NCI-H2196 (cell line): Measurements from ENCODE around the gene GRIN2C.

Experiments
- DNase-seq: peaks from one replicate; lab custom pipeline; 2025; ENCODE audit not compliant: unreplicated experiment; lab: John Stamatoyannopoulos, UW

Gene GRIN2C

GRCh38 chr17:74803388-74803930, 56.2 kb downstream of the GRIN2C start:
- no peak for DNase-seq

GRCh38 chr17:74801896-74802295, 57.8 kb downstream of the GRIN2C start:
- no peak for DNase-seq

DNA sequence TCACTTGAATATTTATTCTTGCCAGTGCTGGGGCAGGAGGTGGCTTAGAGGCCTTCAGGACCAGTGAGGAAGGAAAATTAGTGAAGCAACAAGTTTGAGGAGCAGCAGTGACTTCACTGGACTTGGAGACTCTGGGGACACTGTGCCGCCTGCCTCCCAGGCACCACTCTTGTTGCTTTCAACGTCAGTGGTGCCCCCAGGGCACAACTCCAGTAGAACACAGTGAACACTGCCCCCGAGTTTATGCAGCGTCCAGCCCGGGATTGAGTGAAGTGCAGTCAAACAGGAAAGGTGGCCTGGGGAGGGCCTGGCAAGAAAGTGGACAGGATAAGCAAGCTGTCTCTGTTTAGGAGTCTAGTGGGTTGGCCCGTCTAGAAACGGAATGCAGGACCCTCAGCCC, 59.2 kb downstream of the GRIN2C start:
- no peak for DNase-seq

DNA sequence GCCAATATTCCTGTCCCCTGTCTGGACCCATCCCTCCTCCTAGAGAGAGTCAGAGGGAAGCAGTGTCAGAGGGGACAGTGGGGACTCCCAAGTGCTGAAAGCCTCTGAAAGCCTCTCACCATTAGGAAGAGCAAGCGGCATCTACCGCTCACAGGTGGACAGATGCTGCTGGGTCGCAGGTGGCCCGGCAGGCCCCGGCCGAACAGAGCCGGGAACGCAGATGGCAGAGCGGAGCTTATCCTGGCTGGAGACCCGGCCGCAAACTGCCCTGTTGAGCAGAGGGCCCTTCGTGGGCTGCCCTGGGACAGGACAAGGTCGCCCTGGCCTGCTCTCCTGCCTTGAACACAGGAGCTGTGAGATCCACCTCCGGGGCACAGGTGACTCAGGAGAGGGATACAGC, 60.6 kb downstream of the GRIN2C start:
- no peak for DNase-seq

DNA sequence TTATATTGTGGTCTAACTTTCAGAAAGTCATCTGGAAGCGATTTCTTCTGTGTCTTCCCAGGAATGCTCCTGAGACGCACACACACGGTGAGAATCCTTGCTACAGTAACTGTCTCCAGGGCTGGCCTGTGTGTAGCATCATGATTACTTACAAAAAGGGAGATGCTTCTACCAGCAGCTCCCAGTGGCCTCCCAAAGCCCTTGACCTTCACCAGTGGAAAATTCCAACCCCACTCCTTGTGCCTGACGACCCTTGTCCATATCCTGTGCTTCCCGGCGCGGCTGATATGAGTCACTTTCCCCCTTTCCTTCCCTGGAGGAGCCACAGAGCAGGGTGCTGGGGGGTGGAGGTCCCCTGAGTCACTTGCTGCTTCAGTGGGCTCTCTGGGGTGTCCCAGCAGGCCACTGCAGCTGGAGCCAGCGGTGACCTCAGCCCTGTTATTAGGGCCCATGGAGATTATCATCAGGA, 61.4 kb downstream of the GRIN2C start:
- DNase-seq, result no peak

DNA sequence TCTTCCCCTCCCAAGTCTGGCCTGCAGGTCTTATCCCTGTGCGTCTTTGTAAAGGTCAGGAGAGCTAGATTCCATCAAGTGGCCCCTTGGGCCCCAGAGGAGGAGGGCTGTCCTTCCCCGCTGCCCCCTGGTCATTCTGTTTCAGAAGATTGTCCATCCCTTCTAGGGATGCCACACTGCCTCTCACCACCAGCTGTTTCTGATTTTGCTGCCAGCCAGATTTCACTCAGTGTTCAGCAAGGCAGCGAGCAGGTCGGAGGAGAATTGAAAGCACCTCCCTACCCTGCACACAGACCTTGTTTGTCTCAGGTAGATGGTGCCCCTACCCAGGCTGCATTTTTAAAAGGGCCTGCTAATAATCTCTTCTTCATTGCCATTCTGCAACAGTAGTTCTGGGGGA, 61.9 kb downstream of the GRIN2C start:
- DNase-seq, result no peak

DNA sequence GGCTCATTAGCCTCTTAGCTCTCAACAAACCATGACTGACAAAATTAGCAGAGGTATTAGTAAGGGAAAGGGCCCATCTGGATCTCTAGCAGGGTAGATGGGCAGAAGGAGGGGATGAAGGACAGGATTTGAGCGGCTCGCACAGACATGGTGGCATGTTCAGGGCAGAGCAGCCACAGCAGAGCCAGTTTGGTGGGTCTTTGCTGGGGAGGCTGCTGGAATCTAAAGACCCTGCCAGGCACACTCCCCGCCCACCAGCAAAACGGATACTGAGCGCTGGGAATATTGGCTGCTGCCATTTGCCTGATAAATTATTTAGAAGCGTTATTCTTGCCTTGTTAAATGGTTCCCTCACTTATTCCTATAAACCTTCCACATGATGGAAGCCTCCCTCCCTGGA, 62.8 kb downstream of the GRIN2C start:
- no peak for DNase-seq

DNA sequence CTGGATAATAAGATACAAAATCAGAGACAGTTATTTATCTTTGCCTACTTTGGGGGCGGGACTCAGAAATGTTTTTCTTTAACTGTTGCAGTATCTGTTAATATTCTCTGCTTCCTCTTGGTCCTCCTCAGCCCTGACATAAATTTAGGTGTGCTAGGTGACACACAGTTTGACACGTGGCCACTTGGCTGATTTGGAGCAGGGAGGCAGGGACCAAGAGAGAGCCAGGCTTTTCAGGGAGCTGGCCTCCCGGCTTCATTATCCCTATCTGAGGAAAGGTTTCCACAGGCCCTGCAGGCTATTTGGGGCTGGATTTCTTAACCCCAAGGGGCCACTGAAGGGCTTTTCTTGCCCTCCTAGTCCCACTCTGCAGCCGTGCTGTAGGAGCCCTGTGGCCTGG, 63.5 kb downstream of the GRIN2C start:
- DNase-seq, result no peak

DNA sequence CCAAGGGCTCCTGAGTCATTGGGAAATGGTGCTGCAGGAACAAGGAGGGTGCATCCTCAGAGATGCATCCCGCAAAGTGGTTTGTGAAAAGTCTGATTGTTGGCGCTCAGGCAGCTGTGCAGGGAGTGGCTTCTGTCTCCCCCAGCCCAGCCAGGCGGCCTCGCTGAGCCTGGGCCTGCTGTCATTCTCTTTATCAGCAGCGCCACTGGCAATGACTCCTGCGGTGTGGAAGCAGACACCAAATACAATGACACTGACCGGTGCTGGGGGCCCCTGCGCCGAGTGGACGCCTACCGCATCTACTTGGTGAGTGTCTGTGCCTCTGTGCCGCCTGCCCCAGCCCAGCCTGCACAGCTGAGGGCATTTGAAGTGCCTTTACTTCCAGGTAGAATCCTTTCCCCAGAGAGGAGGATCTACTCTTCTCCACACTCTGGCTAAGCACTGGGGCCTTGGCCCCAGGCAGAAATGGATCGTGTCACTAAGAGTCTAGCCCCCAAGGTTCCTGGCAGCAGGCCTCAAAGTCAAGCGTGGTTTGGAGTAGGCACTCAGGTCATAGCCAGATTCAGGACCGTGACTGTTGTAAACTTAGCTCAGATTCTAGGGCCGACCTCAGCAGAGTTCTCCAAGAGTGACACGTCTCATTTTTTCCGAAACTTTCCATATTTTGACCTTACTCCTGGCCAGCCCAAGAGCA, 64.2 kb downstream of the GRIN2C start:
- DNase-seq, result no peak

GRCh38 chr17:74792586-74793105, 67.0 kb downstream of the GRIN2C start:
- no peak for DNase-seq
